Mesodermal cell (in vitro differentiated cells): Measurements from ENCODE around the gene MAN2C1.
A peak's percentile ranks its signal among the peaks of the same experiment; 100 is the strongest.
"Not testable (repeated sequence)": the region's sequence is repeated elsewhere in the genome, so short reads cannot be mapped to it uniquely, and the experiment has no call there.

ENCODE experiments used
- H3K27ac ChIP-seq: 2 replicates; pipeline ENCODE4 v1.7.0; 2013; ENCODE audit warnings: mild to moderate bottlenecking, low read depth, low read length, moderate library complexity; ENCODE audit not compliant: severe bottlenecking
- H3K36me3 ChIP-seq: 2 replicates; pipeline ENCODE4 v1.7.1; 2013; ENCODE audit warnings: mild to moderate bottlenecking, low read length, moderate library complexity; ENCODE audit not compliant: control insufficient read depth, insufficient read depth
- H3K4me1 ChIP-seq: one replicate; pipeline ENCODE4 v1.7.1; 2013; ENCODE audit warnings: mild to moderate bottlenecking, low read length; ENCODE audit not compliant: insufficient read depth, control insufficient read depth, poor library complexity, severe bottlenecking
- H3K4me3 ChIP-seq: 2 replicates; pipeline ENCODE4 v1.7.0; 2013; ENCODE audit warnings: low read length, control low read depth, mild to moderate bottlenecking; ENCODE audit not compliant: insufficient read depth, poor library complexity, severe bottlenecking; ENCODE audit errors: extremely low read depth
- H3K9me3 ChIP-seq: 2 replicates; pipeline ENCODE4 v1.7.1; 2013; ENCODE audit warnings: mild to moderate bottlenecking, low read length, moderate library complexity; ENCODE audit not compliant: control insufficient read depth
- WGBS, 2 experiments: methylation state at CpG; one replicate each; pipeline ENCODE4 v1.1.5; 2013; ENCODE audit warnings: missing lambda C conversion rate in 2 of 2; ENCODE audit not compliant: insufficient coverage in 2 of 2; 5-methylcytosine and 5-hydroxymethylcytosine counted together

The MAN2C1 gene

GRCh38 chr15:75343953-75344352 is 24.5 kb downstream of the MAN2C1 start:
- H3K4me3 ChIP-seq, H3K9me3 ChIP-seq, H3K27ac ChIP-seq, H3K4me1 ChIP-seq: not testable (repeated sequence)
- H3K36me3 ChIP-seq: peaks cover 21% of the 10 kb centered on the region
- WGBS, 2 experiments: 81 to 83% methylated on average over 7 of the region's 8 CpGs

- Histone ChIP-seq H3K27ac (no peak overlapping the region), H3K4me3 (no peak overlapping the region), H3K36me3 (peaks cover 24% of the 10 kb centered on the region), H3K9me3 (no peaks in the 10 kb centered on the region), H3K4me1 (no peaks in the 10 kb centered on the region)
- WGBS, 2 experiments: 86 to 90% methylated on average over 6 of the region's 6 CpGs
These were observed 26.2 kb downstream of the MAN2C1 start for GRCh38 chr15:75342221-75342620.

- peaks cover 5% of the 10 kb centered on the region for H3K4me1 ChIP-seq
- no peak overlapping the region for H3K4me3 ChIP-seq
- peaks cover 24% of the 10 kb centered on the region for H3K36me3 ChIP-seq
- H3K9me3 ChIP-seq: no peaks in the 10 kb centered on the region
- 94 to 97% methylated on average over 12 of the region's 13 CpGs for WGBS, 2 experiments
- H3K27ac ChIP-seq: no peak overlapping the region
These were observed 28.7 kb downstream of the MAN2C1 start for GRCh38 chr15:75339531-75340240.

GRCh38 chr15:75338661-75339240 is 29.7 kb downstream of the MAN2C1 start:
- Histone ChIP-seq H3K27ac (no peak overlapping the region), H3K36me3 (peaks cover 24% of the 10 kb centered on the region), H3K4me1 (peaks cover 5% of the 10 kb centered on the region), H3K4me3 (no peak overlapping the region), H3K9me3 (no peaks in the 10 kb centered on the region)
- 90 to 98% methylated on average over 6 of the region's 11 CpGs for WGBS, 2 experiments

GRCh38 chr15:75335705-75336355 is 32.6 kb downstream of the MAN2C1 start, which contains the start of gene COMMD4:
Gene COMMD4, plus strand, starts transcription at chr15:75336063. Its CDS starts 27 bp downstream, at chr15:75336090.
- Histone ChIP-seq H3K27ac (peak within 1 kb of the TSS; percentile 23), H3K36me3 (peaks cover 16% of the 10 kb centered on the region), H3K9me3 (no peaks in the 10 kb centered on the region), H3K4me3 (peak within 1 kb of the TSS; percentile 78), H3K4me1 (peaks cover 5% of the 10 kb centered on the region)
- WGBS, 2 experiments: 2% methylated on average over 38 to 40 of the region's 42 CpGs

GRCh38 chr15:75335313-75335704 is 33.1 kb downstream of the MAN2C1 start:
- 38% methylated on average over 1 of the region's 3 CpGs; no CpG with 5 or more reads in 1 of the 2 experiments for WGBS, 2 experiments
- Histone ChIP-seq H3K9me3 (no peaks in the 10 kb centered on the region), H3K27ac (peak overlapping the region; percentile 23), H3K4me1 (peaks cover 5% of the 10 kb centered on the region), H3K36me3 (peaks cover 12% of the 10 kb centered on the region), H3K4me3 (peak overlapping the region; percentile 78)

- H3K36me3 ChIP-seq, H3K9me3 ChIP-seq: not testable (repeated sequence)
- 90 to 93% methylated on average over 12 of the region's 15 CpGs for WGBS, 2 experiments
These were observed 34.6 kb downstream of the MAN2C1 start for GRCh38 chr15:75333654-75334419.

GRCh38 chr15:75332093-75332492 is 36.3 kb downstream of the MAN2C1 start:
- 77 to 81% methylated on average over 3 to 5 of the region's 7 CpGs for WGBS, 2 experiments
- not testable (repeated sequence) for H3K4me1 ChIP-seq, H3K4me3 ChIP-seq, H3K9me3 ChIP-seq, H3K36me3 ChIP-seq, H3K27ac ChIP-seq

More at GRCh38 chr15:75333654-75334419, 34.6 kb downstream of the MAN2C1 start:
- not testable (repeated sequence) for H3K27ac ChIP-seq, H3K4me3 ChIP-seq, H3K4me1 ChIP-seq

- WGBS, 2 experiments: 93% methylated on average over 1 to 2 of the region's 2 CpGs
- Histone ChIP-seq H3K4me3 (no peak overlapping the region), H3K36me3 (no peaks in the 10 kb centered on the region), H3K4me1 (no peaks in the 10 kb centered on the region), H3K27ac (no peak overlapping the region), H3K9me3 (no peaks in the 10 kb centered on the region)
These were observed 38.8 kb downstream of the MAN2C1 start for GRCh38 chr15:75329571-75329970.

- no peaks in the 10 kb centered on the region for H3K9me3 ChIP-seq
- H3K4me1 ChIP-seq: no peaks in the 10 kb centered on the region
- H3K27ac ChIP-seq: no peak overlapping the region
- H3K36me3 ChIP-seq: no peaks in the 10 kb centered on the region
- no peak overlapping the region for H3K4me3 ChIP-seq
- WGBS, 2 experiments: 83 to 90% methylated on average over 8 to 9 of the region's 10 CpGs
These were observed 39.7 kb downstream of the MAN2C1 start for GRCh38 chr15:75328493-75329314.
